ENCODE data around the gene SH3BP4. TPM values are rescaled to one million over a fixed set of nuclear protein-coding genes. Genes with fewer than 3 reads are reported as not detected.

The SH3BP4 gene
- total RNA-seq, 1 experiment from 2014 or later: 117 TPM

GRCh38 chr2:235083822-235084221 is 132.0 kb downstream of the SH3BP4 start:
- DNase-seq (ENCODE audit: low read depth in 1 of 2, low spot score in 2 of 2): no peak
- no peaks in the 10 kb centered on the region for H3K36me3 ChIP-seq
- H3K27me3 ChIP-seq (replicated peaks): no peaks in the 10 kb centered on the region
- H3K4me1 ChIP-seq (replicated peaks): peaks cover 11% of the 10 kb centered on the region; the same call in 1 of the 2 replicates
- H3K27ac ChIP-seq: no peak overlapping the region
- H3K9me3 ChIP-seq (replicated peaks): no peaks in the 10 kb centered on the region
- no peak overlapping the region for H3K4me3 ChIP-seq

DNA sequence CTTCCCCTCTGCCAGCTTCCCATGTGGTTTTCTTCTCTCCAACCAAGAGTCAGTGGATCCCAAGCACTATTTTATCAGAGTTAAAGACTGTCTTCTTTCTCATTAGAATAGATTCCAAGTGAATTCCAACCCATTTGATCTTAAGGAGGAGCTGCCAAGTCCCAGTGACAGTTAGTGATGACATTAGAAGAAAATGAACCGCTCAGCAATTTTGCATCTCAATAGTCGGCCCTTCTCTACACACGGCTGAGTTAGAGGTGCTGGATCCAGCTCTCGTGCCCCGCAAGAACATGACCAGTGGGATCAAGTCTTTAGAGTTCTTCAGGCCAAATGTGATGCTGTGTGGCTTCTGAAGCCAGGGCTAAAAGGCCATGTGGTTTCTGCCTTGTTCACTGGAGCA is 132.6 kb downstream of the SH3BP4 start:
- Histone ChIP-seq H3K4me1 (replicated peaks) (peaks cover 11% of the 10 kb centered on the region; the same call in 1 of the 2 replicates), H3K36me3 (no peaks in the 10 kb centered on the region), H3K9me3 (replicated peaks) (no peaks in the 10 kb centered on the region), H3K27ac (no peak overlapping the region), H3K27me3 (replicated peaks) (no peaks in the 10 kb centered on the region), H3K4me3 (no peak overlapping the region)
- no peak for DNase-seq (ENCODE audit: low read depth in 1 of 2, low spot score in 2 of 2)

GRCh38 chr2:235085476-235085875 is 133.7 kb downstream of the SH3BP4 start:
- no peak for DNase-seq (ENCODE audit: low read depth in 1 of 2, low spot score in 2 of 2)
- no peak overlapping the region for H3K27ac ChIP-seq
- no peaks in the 10 kb centered on the region for H3K36me3 ChIP-seq
- H3K4me1 ChIP-seq (replicated peaks): peaks cover 5% of the 10 kb centered on the region; the same call in 1 of the 2 replicates
- no peaks in the 10 kb centered on the region for H3K9me3 ChIP-seq (replicated peaks)
- H3K4me3 ChIP-seq: no peak overlapping the region
- H3K27me3 ChIP-seq (replicated peaks): no peaks in the 10 kb centered on the region

DNA sequence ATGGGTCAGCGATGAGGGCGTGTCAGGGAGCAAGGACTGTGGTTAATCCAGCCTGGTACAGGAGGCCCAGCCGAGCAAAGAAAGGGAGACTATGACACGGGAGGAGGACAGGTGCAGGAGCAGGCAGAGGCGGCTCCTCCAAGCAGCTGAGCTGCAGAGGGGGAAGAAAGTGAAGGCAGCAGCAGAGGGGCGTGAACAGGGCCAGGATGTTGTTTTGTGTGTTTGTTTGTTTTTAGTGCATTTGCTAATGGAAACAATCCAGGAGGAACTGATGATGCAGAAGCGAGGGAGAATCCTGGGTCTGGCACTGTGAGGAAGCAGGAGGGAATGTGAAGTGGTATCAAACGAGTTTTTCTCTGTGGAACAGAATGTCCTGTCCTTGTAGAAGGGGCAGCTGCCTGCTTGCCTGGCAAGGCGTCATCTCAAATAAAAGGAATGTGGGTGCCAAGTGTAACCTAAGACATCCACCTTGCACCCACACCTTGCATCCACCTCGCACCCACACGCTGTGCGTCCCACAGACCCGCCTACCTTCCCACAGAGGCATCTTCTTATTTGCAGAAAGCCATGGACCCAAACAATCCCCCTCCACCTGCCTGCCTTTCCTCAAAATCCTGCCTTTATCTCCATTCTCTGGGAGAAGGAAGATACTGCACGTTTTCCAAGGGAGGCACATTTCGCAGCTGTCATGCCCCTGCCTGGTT is 134.8 kb downstream of the SH3BP4 start:
- DNase-seq (ENCODE audit: low read depth in 1 of 2, low spot score in 2 of 2): no peak

GRCh38 chr2:235087832-235088495 is 136.1 kb downstream of the SH3BP4 start:
- Histone ChIP-seq H3K27ac (no peak overlapping the region), H3K4me3 (no peak overlapping the region), H3K27me3 (replicated peaks) (no peaks in the 10 kb centered on the region), H3K4me1 (replicated peaks) (no peaks in the 10 kb centered on the region; the same call in 1 of the 2 replicates), H3K9me3 (replicated peaks) (no peaks in the 10 kb centered on the region), H3K36me3 (no peaks in the 10 kb centered on the region)
- no peak for DNase-seq (ENCODE audit: low read depth in 1 of 2, low spot score in 2 of 2)

More for the DNA sequence above, 134.8 kb downstream of the SH3BP4 start:
- Histone ChIP-seq H3K27me3 (replicated peaks) (no peaks in the 10 kb centered on the region), H3K4me3 (no peak overlapping the region), H3K36me3 (no peaks in the 10 kb centered on the region), H3K9me3 (replicated peaks) (no peaks in the 10 kb centered on the region), H3K27ac (no peak overlapping the region), H3K4me1 (replicated peaks) (no peaks in the 10 kb centered on the region; the same call in 1 of the 2 replicates)

DNA sequence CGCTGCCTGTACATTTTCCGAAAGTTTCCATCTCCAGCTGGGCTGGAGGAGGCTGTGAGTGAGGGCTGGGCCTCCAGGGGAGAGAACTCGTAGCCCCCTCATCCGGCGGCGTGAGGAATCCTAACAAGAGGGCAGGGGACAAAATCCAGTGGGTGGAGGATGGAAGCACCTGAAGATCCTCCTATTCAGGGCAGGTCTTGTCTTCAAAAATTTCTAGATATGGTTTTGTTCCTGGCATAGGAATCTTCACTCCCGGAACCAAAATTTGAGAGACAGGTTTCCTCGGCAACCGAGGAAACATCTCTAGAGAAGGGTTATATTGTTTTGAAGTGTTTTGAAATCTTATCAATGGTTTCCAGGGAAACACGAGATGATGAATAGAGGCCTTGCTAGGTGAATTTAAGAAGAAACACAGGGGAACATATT is 136.7 kb downstream of the SH3BP4 start:
- H3K9me3 ChIP-seq (replicated peaks): no peaks in the 10 kb centered on the region
- DNase-seq (ENCODE audit: low read depth in 1 of 2, low spot score in 2 of 2): no peak

DNA sequence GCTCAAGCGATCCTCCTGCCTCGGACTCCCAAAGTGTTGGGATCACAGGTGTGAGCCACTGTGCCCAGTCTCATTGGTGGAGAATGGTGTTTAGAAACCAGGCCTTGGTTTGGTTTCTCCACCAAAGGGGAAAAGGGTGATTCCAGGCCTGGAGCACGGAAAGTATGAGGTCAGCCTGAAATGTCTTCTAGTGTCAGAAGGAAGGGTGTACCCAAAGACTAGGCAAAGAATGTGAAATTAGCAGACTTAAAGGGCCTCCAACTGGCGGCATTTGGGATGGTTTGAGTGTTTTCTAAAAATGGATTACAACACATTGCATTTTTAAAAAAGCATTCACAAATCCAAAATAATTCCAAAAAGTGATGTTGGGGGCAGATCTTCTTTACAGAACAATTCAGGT is 139.6 kb downstream of the SH3BP4 start:
- no peaks in the 10 kb centered on the region for H3K9me3 ChIP-seq (replicated peaks)
- H3K4me3 ChIP-seq: no peak overlapping the region
- no peak overlapping the region for H3K27ac ChIP-seq
- no peaks in the 10 kb centered on the region for H3K27me3 ChIP-seq (replicated peaks)
- peaks cover 7% of the 10 kb centered on the region for H3K4me1 ChIP-seq (replicated peaks)
- DNase-seq (ENCODE audit: low read depth in 1 of 2, low spot score in 2 of 2): no peak
- no peaks in the 10 kb centered on the region for H3K36me3 ChIP-seq

More for the DNA sequence above, 136.7 kb downstream of the SH3BP4 start:
- Histone ChIP-seq H3K4me3 (no peak overlapping the region), H3K36me3 (no peaks in the 10 kb centered on the region), H3K4me1 (replicated peaks) (no peaks in the 10 kb centered on the region; the same call in 1 of the 2 replicates), H3K27ac (no peak overlapping the region), H3K27me3 (replicated peaks) (no peaks in the 10 kb centered on the region)

DNA sequence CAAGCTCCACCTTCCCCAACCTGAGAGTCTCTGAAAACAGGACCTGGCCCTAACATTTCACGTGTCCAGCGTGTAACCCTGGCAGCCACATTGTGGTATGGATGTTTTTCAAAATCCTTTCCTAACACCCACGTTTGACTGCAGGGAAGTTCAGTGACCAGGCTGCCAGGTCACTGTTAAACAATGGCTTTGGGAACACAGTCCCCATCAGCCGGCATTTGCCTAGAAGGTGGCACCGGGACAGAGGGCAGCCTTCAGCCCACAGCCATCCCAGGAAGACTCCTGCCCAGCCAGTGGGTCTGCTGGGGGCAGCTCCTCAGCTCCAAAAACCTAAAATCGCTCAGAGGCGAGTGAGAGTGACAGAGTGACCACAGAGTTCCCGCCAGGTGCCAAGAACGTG is 140.2 kb downstream of the SH3BP4 start:
- H3K36me3 ChIP-seq: no peaks in the 10 kb centered on the region
- H3K27ac ChIP-seq: no peak overlapping the region
- H3K4me1 ChIP-seq (replicated peaks): peaks cover 7% of the 10 kb centered on the region
- H3K27me3 ChIP-seq (replicated peaks): no peaks in the 10 kb centered on the region
- DNase-seq (ENCODE audit: low read depth in 1 of 2, low spot score in 2 of 2): no peak
- H3K9me3 ChIP-seq (replicated peaks): no peaks in the 10 kb centered on the region
- no peak overlapping the region for H3K4me3 ChIP-seq

GRCh38 chr2:235092433-235093223 is 140.8 kb downstream of the SH3BP4 start:
- H3K27me3 ChIP-seq (replicated peaks): no peaks in the 10 kb centered on the region
- peaks cover 8% of the 10 kb centered on the region for H3K4me1 ChIP-seq (replicated peaks)
- no peak overlapping the region for H3K27ac ChIP-seq
- H3K4me3 ChIP-seq: no peak overlapping the region
- H3K9me3 ChIP-seq (replicated peaks): no peaks in the 10 kb centered on the region
- DNase-seq (ENCODE audit: low read depth in 1 of 2, low spot score in 2 of 2): no peak
- no peaks in the 10 kb centered on the region for H3K36me3 ChIP-seq

DNA sequence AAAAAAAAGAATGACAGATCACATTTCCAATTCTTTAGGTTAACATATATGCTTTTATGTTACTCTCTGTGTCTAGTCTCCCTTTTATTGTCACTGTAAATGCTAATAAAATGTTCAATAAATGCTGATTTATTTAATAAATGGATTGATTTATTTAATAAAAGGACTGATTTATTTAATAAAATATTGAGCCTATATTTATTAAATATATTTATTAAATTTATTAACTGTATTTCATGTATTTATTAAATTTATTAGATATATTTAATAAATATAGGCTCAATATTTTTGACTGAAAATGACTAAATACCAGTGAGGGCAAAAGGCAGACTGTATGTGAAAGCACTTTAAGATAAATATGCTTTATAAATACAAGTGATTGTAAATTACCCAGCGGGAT is 142.6 kb downstream of the SH3BP4 start:
- DNase-seq (ENCODE audit: low read depth in 1 of 2, low spot score in 2 of 2): no peak
- H3K9me3 ChIP-seq (replicated peaks): no peaks in the 10 kb centered on the region
- H3K4me3 ChIP-seq: no peak overlapping the region
- H3K4me1 ChIP-seq (replicated peaks): peaks cover 27% of the 10 kb centered on the region
- H3K27me3 ChIP-seq (replicated peaks): no peaks in the 10 kb centered on the region
- no peak overlapping the region for H3K27ac ChIP-seq
- H3K36me3 ChIP-seq: no peaks in the 10 kb centered on the region

DNA sequence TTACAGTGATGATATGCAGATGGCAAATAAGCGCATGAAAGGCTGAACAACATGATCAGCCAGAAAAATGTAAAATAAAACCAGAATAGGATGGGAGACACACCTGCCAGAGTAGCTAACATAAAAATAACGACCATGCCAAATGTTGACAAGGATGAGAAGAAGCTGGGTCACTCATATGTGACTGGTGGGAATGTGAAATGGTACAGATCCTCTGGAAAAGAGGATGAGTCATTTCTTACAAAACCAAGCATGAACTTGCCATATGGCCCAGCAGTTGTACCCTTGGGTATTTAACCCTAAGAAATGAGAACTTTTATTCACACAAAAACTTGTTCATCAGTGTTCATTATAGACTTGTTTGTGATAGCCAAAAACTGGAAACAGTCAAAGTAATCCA is 143.8 kb downstream of the SH3BP4 start:
- Histone ChIP-seq H3K4me3 (no peak overlapping the region), H3K36me3 (no peaks in the 10 kb centered on the region), H3K27ac (no peak overlapping the region), H3K4me1 (replicated peaks) (peaks cover 33% of the 10 kb centered on the region), H3K9me3 (replicated peaks) (no peaks in the 10 kb centered on the region), H3K27me3 (replicated peaks) (no peaks in the 10 kb centered on the region)
- DNase-seq (ENCODE audit: low read depth in 1 of 2, low spot score in 2 of 2): no peak

DNA sequence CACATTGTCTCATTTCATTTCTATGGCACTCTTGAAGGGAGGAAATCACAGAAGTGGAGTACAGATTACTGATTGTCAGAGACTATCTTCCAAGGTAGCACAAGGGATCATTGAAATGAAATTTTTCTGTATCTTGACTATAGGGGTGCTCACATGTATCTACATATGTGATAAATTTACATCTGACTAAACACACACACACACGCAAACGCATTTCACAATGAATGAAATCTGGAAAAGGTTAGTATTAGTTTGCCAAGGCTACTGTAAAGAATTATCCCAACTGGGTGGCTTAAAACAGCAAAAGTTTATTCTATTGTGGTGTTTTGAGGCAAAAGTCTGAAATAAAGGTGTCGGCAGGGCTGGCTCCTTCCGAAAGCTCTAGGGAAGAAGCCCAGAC is 144.6 kb downstream of the SH3BP4 start:
- peaks cover 38% of the 10 kb centered on the region for H3K4me1 ChIP-seq (replicated peaks)

GRCh38 chr2:235097196-235097595 is 145.4 kb downstream of the SH3BP4 start:
- Histone ChIP-seq H3K9me3 (replicated peaks) (no peaks in the 10 kb centered on the region), H3K27me3 (replicated peaks) (no peaks in the 10 kb centered on the region), H3K4me3 (no peak overlapping the region), H3K27ac (no peak overlapping the region), H3K4me1 (replicated peaks) (peaks cover 38% of the 10 kb centered on the region), H3K36me3 (no peaks in the 10 kb centered on the region)
- no peak for DNase-seq (ENCODE audit: low read depth in 1 of 2, low spot score in 2 of 2)

More for the DNA sequence above, 144.6 kb downstream of the SH3BP4 start:
- no peak overlapping the region for H3K4me3 ChIP-seq
- H3K27ac ChIP-seq: no peak overlapping the region
- H3K27me3 ChIP-seq (replicated peaks): no peaks in the 10 kb centered on the region
- H3K36me3 ChIP-seq: no peaks in the 10 kb centered on the region
- H3K9me3 ChIP-seq (replicated peaks): no peaks in the 10 kb centered on the region
- no peak for DNase-seq (ENCODE audit: low read depth in 1 of 2, low spot score in 2 of 2)

- DNase-seq (ENCODE audit: low read depth in 1 of 2, low spot score in 2 of 2): no peak
- Histone ChIP-seq H3K36me3 (no peaks in the 10 kb centered on the region), H3K27me3 (replicated peaks) (no peaks in the 10 kb centered on the region), H3K4me1 (replicated peaks) (peaks cover 38% of the 10 kb centered on the region), H3K9me3 (replicated peaks) (no peaks in the 10 kb centered on the region), H3K4me3 (no peak overlapping the region), H3K27ac (peak overlapping the region; percentile 87)
Measured at GRCh38 chr2:235098269-235098668, 146.5 kb downstream of the SH3BP4 start.

All from SJSA1 (cell line).